Lung (tissue), 12 donors: Measurements from ENCODE around the gene RACK1. TPM values are rescaled to one million over a fixed set of nuclear protein-coding genes. Genes with fewer than 3 reads are reported as not detected.

Experiments
- ATAC-seq: fragments of 200-7000 bp; cut with Tn5 transposase; one replicate; pipeline ENCODE4 v1.9.1; 2020; ENCODE audit warnings: moderate number of reproducible peaks; ENCODE audit not compliant: insufficient read depth, low FRiP score
- DNase-seq, 3 donors: peaks; one replicate each; pipeline ENCODE4 v3.0.0-alpha.2; 2013 to 2017
- H3K27ac ChIP-seq, 2 donors: one replicate each; pipeline ENCODE4 v1.5.1; 2013; ENCODE audit warnings: mild to moderate bottlenecking in 2 of 2, moderate library complexity in 2 of 2, control low read depth in 1 of 2, inconsistent platforms in 1 of 2, low read depth in 1 of 2, low read length in 1 of 2
- H3K27me3 ChIP-seq, 3 donors: one replicate each; pipeline ENCODE4 v1.5.1; 2013; ENCODE audit warnings: low read length in 2 of 3; ENCODE audit not compliant: control insufficient read depth in 3 of 3, insufficient read depth in 3 of 3
- H3K36me3 ChIP-seq, 4 donors: one replicate each; pipeline ENCODE4 v1.5.1; 2013; ENCODE audit warnings: low read length in 4 of 4, mild to moderate bottlenecking in 1 of 4, moderate library complexity in 1 of 4; ENCODE audit not compliant: control insufficient read depth in 4 of 4, insufficient read depth in 4 of 4
- H3K4me1 ChIP-seq, 5 donors: one replicate each; pipeline ENCODE4 v1.5.1; 2013; ENCODE audit warnings: low read length in 5 of 5, mild to moderate bottlenecking in 2 of 5, moderate library complexity in 1 of 5; ENCODE audit not compliant: control insufficient read depth in 5 of 5, insufficient read depth in 5 of 5
- H3K4me3 ChIP-seq: one replicate; pipeline ENCODE4 v1.5.1; 2013; ENCODE audit warnings: mild to moderate bottlenecking, control low read depth, moderate library complexity
- H3K9ac ChIP-seq, 2 donors: one replicate each; pipeline ENCODE4 v1.5.1; 2013; ENCODE audit warnings: low read length in 2 of 2, control low read depth in 1 of 2; ENCODE audit not compliant: insufficient read depth in 1 of 2
- H3K9me3 ChIP-seq, 4 donors: one replicate each; pipeline ENCODE4 v1.5.1; 2013; ENCODE audit warnings: low read length in 3 of 4, mild to moderate bottlenecking in 1 of 4, moderate library complexity in 1 of 4; ENCODE audit not compliant: control insufficient read depth in 4 of 4, insufficient read depth in 3 of 4
- WGBS, 2 donors: extraction: QIAGEN DNeasy Blood & Tissue Kit; methylation state at CpG; one replicate each; pipeline ENCODE4 v1.1.7; 2013; 5-methylcytosine and 5-hydroxymethylcytosine counted together
- polyA plus RNA-seq, 2 donors: library from polyadenylated mRNA; stranded (reverse); fragments of 200-250 nt; gene quantifications; one replicate each; pipeline ENCODE4 v1.2.1, GENCODE V29; 2013
- total RNA-seq, 2 donors: library from RNA; depleted of rRNA in 1 of 2; stranded (reverse); fragments of >200 nt in 1 of 2; gene quantifications; one replicate each; pipeline ENCODE4 v1.2.1, GENCODE V29; 2014 to 2021
- TF ChIP-seq, protein P1 (sequence below): IDR thresholded peaks from 2 replicates; pipeline ENCODE4 v1.5.1; 2012; ENCODE audit warnings: mild to moderate bottlenecking; ENCODE audit errors: control extremely low read depth, extremely low read depth
- donor health status: control.
- donor health status: control.
- donor health status: Bipolar disorder and iron deficiency.
- donor health status: healthy.
- donor health status: DM: yes; HTN: yes; CAD: no.

Gene RACK1
- total and polyA plus RNA-seq, 4 donors: 1,254 to 2,994 (median 1,939) TPM

DNA sequence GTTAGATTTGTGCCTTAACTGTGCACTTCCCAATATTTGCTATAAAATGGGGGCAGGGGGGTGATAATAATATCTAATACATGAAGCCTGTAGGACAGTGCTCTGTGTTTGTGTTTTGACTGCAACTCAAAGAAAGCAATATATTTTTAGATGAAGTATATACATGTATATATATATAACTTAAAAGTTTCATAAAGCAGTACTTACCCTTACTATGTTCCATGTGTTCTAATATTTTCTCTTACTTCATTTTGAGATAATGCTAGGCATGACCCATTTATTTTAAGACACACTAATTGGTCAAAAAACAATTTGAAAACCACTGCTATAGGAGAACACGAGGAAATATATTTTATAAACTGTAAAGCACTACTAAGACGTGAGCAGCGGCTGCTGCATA, 14.9 kb upstream of the RACK1 start:
- peak overlapping the region in 1 of 2 donors; percentile 93 for H3K9ac ChIP-seq
- DNase-seq (no peak), ATAC-seq (no peak)
- H3K9me3 ChIP-seq: no peaks in the 10 kb centered on the region
- H3K27me3 ChIP-seq: no peaks in the 10 kb centered on the region
- WGBS, 2 donors: 63 to 82% methylated on average over 3 of the region's 3 CpGs
- H3K4me1 ChIP-seq: peaks cover 0 to 28% (median 16%) of the 10 kb centered on the region in 5 donors
- peaks cover 2 to 15% (median 3%) of the 10 kb centered on the region in 4 donors for H3K36me3 ChIP-seq
- TF ChIP-seq, protein P1, sequence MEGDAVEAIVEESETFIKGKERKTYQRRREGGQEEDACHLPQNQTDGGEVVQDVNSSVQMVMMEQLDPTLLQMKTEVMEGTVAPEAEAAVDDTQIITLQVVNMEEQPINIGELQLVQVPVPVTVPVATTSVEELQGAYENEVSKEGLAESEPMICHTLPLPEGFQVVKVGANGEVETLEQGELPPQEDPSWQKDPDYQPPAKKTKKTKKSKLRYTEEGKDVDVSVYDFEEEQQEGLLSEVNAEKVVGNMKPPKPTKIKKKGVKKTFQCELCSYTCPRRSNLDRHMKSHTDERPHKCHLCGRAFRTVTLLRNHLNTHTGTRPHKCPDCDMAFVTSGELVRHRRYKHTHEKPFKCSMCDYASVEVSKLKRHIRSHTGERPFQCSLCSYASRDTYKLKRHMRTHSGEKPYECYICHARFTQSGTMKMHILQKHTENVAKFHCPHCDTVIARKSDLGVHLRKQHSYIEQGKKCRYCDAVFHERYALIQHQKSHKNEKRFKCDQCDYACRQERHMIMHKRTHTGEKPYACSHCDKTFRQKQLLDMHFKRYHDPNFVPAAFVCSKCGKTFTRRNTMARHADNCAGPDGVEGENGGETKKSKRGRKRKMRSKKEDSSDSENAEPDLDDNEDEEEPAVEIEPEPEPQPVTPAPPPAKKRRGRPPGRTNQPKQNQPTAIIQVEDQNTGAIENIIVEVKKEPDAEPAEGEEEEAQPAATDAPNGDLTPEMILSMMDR: no peak
- no peak overlapping the region for H3K4me3 ChIP-seq
- no peak overlapping the region for H3K27ac ChIP-seq

DNA sequence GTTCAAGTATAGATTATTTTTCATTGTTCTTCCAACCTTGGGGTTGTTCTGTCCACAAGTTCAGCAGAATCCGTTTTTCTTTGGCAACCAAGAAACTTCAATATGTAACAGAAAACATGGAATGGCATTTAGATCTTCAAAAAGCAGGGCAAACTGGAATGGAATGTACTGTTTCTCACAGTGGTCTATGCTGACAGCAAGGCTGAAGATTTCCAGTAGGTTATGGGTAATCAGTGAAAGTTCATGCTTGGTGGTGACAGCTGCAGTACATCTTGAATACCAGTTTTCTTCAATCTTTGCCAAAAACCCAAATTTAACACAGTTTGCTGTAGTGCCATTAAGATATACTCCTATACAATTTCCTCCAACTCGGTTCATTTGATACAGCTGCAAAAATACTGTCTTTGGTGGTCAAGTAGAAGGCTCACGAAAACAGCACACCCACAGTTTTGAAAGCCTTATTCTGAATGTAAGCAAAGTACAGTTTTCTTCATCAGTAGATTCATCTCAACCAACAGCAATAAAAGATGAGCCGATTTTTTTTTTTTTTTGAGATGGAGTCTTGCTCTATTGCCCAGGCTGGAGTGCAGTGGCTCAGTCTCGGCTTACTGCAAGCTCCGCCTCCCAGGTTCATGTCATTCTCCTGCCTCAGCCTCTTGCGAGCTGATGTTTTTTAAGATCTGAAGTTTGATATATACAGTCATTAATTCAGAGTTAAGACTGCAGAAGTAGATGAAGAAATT, 12.3 kb upstream of the RACK1 start:
- no peaks in the 10 kb centered on the region for H3K27me3 ChIP-seq
- DNase-seq (no peak), ATAC-seq (no peak)
- TF ChIP-seq, protein P1: no peak
- peaks cover 2 to 21% (median 4%) of the 10 kb centered on the region in 4 donors for H3K36me3 ChIP-seq
- H3K4me3 ChIP-seq: no peak overlapping the region
- WGBS, 2 donors: 82 to 85% methylated on average over 7 of the region's 7 CpGs
- no peak overlapping the region for H3K9ac ChIP-seq
- H3K27ac ChIP-seq: no peak overlapping the region
- H3K9me3 ChIP-seq: no peaks in the 10 kb centered on the region
- peaks cover 0 to 28% (median 12%) of the 10 kb centered on the region in 5 donors for H3K4me1 ChIP-seq

DNA sequence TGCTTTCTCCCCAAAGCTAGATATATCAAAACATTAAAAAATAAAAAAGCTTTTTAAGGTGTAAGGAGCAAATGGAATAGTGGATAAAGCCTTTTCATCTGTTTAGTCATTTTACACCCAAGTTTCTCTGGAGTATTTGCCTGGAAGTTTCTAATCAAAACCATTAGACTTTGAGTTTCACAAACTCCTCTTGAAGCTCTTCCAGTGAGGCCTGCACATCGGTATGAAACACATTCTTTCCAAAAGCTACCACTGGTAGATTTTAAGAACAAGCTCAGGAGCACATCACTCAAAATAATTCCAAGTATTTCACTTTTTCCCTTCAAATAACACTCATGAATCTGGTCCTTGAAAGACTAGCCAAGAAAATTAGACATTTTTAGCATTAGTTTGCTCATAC, 11.6 kb upstream of the RACK1 start:
- Histone ChIP-seq H3K9ac (peak overlapping the region in 1 of 2 donors; percentile 26), H3K27ac (no peak overlapping the region)

More for the DNA sequence above, 11.6 kb upstream of the RACK1 start:
- ATAC-seq (no peak), DNase-seq (no peak)
- Histone ChIP-seq H3K27me3 (no peaks in the 10 kb centered on the region), H3K4me1 (peaks cover 0 to 28% (median 15%) of the 10 kb centered on the region in 5 donors), H3K36me3 (peaks cover 0 to 21% (median 4%) of the 10 kb centered on the region in 4 donors), H3K9me3 (no peaks in the 10 kb centered on the region), H3K4me3 (no peak overlapping the region)
- TF ChIP-seq, protein P1: no peak
- 51 to 87% methylated on average over 1 of the region's 1 CpG for WGBS, 2 donors
